NB4 (cell line): ENCODE data around the gene ATP6V1F.

Experiments
- DNase-seq: peaks from one replicate; pipeline ENCODE4 v3.0.0; 2010; ENCODE audit warnings: low read depth
- H3K4me3 ChIP-seq: one replicate; pipeline ENCODE4 v1.5.1; 2011; ENCODE audit warnings: mild to moderate bottlenecking, low read depth, low read length, moderate library complexity
- CTCF ChIP-seq: IDR thresholded peaks from one replicate; pipeline ENCODE4 v1.5.1; 2012; ENCODE audit warnings: low read depth, low read length
- MAX ChIP-seq: IDR thresholded peaks from 2 replicates; pipeline ENCODE4 v1.6.1; 2011; ENCODE audit warnings: low read depth, low read length
- MYC ChIP-seq: IDR thresholded peaks from 2 replicates; pipeline ENCODE4 v1.6.1; 2011; ENCODE audit warnings: low read depth, low read length
- POLR2A ChIP-seq: IDR thresholded peaks from 2 replicates; pipeline ENCODE4 v1.6.1; 2011; ENCODE audit warnings: mild to moderate bottlenecking; ENCODE audit not compliant: insufficient read length; ENCODE audit errors: extremely low read depth

Gene ATP6V1F

GRCh38 chr7:128913870-128914565, 51.4 kb downstream of the ATP6V1F start:
- no peak overlapping the region for H3K4me3 ChIP-seq
- no peak for DNase-seq
- TF ChIP-seq MYC (no peak), CTCF (no peak), POLR2A (no peak), MAX (no peak)

GRCh38 chr7:128914566-128915151, 52.0 kb downstream of the ATP6V1F start:
- DNase-seq, result peak; percentile 47
- TF ChIP-seq CTCF (peak; percentile 17), MAX (no peak)
- H3K4me3 ChIP-seq, result no peak overlapping the region

- no peak overlapping the region for H3K4me3 ChIP-seq
- no peak for TF ChIP-seq MYC
- no peak for TF ChIP-seq CTCF
- TF ChIP-seq MAX, result no peak
- TF ChIP-seq POLR2A, result no peak
- DNase-seq, result no peak
These were observed 52.7 kb downstream of the ATP6V1F start for GRCh38 chr7:128915271-128915819.
